ENCODE measurements around the gene CENPK.

CENPK gene

GRCh38 chr5:65525726-65526125, 37.2 kb downstream of the CENPK start:
- TF ChIP-seq USF1 (IDR thresholded peaks at IDR 0.05) (no peak), CREB1 (IDR thresholded peaks at IDR 0.05; ENCODE audit: low read depth) (no peak), REST (IDR thresholded peaks at IDR 0.05; ENCODE audit: low read depth) (no peak), CEBPB (IDR thresholded peaks at IDR 0.05) (no peak), ZBTB7A (IDR thresholded peaks at IDR 0.05; ENCODE audit: low read depth) (no peak), TCF12 (IDR thresholded peaks at IDR 0.05; ENCODE audit: low read depth) (no peak), FOXM1 (IDR thresholded peaks at IDR 0.05; ENCODE audit: borderline replicate concordance, low read depth) (no peak), EGR1 (IDR thresholded peaks at IDR 0.05) (no peak), NFIC (IDR thresholded peaks at IDR 0.05) (no peak)
- TF ChIP-seq, protein P1, sequence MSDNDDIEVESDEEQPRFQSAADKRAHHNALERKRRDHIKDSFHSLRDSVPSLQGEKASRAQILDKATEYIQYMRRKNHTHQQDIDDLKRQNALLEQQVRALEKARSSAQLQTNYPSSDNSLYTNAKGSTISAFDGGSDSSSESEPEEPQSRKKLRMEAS (IDR thresholded peaks at IDR 0.05) = no peak

DNA sequence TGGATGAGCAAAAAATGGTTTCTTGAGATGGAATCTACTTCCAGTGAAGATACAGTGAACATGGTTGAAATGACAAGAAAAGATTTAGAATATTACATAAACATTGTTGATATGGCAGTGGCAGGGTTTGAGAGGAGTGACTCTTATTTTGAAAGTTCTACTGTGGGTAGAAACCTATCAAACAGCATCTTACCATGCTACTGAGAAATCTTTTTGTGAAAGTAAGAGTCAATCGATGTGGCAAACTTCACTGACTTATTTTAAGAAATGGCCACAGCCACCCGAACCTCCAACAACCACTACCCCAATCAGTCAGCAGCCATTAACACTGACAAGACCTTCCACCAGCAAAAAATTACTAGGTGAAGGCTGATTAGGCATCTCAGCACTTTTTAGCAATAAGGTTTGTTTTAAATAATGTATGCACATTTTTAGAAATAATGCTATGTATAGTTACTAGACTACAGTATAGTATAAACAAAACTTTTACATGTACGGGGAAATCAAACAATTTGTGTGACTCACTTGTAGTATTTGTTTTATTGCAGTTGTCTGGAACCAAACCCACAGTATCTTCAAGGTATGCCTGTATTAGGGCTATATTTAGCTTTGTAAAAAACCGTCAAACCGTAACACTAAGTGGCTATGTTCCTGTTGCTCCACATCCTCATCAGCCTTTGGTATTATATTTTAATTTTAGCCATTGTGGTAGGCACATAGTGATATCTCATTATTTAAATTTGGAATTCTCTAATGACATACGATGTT, 50.6 kb downstream of the CENPK start:
- TF ChIP-seq REST (IDR thresholded peaks at IDR 0.05; ENCODE audit: low read depth) = no peak
- TF ChIP-seq NFIC (IDR thresholded peaks at IDR 0.05) = no peak
- peak; percentile 18; the same call in 1 of the 2 replicates for TF ChIP-seq EP300 (IDR thresholded peaks at IDR 0.05; ENCODE audit: borderline replicate concordance)
- TF ChIP-seq TCF12 (IDR thresholded peaks at IDR 0.05; ENCODE audit: low read depth) = no peak
- no peak for TF ChIP-seq FOXM1 (IDR thresholded peaks at IDR 0.05; ENCODE audit: borderline replicate concordance, low read depth)
- no peak for TF ChIP-seq TAF1 (IDR thresholded peaks at IDR 0.05; ENCODE audit: low read depth)
- TF ChIP-seq ZBTB7A (IDR thresholded peaks at IDR 0.05; ENCODE audit: low read depth) = no peak
- peak; percentile 18; the same call in 1 of the 2 replicates for TF ChIP-seq TEAD4 (IDR thresholded peaks at IDR 0.05)
- no peak for TF ChIP-seq CEBPB (IDR thresholded peaks at IDR 0.05)
- no peak for TF ChIP-seq YY1 (IDR thresholded peaks at IDR 0.05; ENCODE audit: low read depth)
- TF ChIP-seq, protein P1 (IDR thresholded peaks at IDR 0.05) = no peak

DNA sequence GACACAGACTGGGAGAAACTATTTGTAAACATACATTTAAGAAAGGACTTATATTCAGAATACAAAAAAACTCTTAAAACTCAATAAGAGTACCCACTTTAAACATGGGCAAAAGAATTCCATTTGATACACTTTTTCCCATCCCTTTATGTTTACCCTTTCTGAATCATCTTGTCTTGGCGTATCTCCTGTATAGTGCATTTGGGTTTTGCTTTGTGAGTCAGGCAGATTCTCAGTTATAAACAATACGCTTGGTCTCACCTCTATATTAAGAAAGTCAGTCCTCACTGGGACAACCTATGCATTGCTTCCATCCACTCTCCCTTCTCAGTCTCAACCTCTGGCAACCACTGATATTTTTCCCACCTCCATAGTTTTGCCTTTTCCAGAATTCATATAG, 54.0 kb downstream of the CENPK start:
- TF ChIP-seq CEBPB (IDR thresholded peaks at IDR 0.05) (no peak), ZBTB7A (IDR thresholded peaks at IDR 0.05; ENCODE audit: low read depth) (no peak), CREB1 (IDR thresholded peaks at IDR 0.05; ENCODE audit: low read depth) (no peak), RAD21 (IDR thresholded peaks at IDR 0.05; ENCODE audit: low read depth) (no peak)
- TF ChIP-seq, protein P1 (IDR thresholded peaks at IDR 0.05) = no peak

GRCh38 chr5:65506961-65507360, 56.0 kb downstream of the CENPK start:
- no peak for TF ChIP-seq RAD21 (IDR thresholded peaks at IDR 0.05; ENCODE audit: low read depth)

GRCh38 chr5:65489119-65489518, 73.8 kb downstream of the CENPK start:
- TF ChIP-seq YY1 (IDR thresholded peaks at IDR 0.05; ENCODE audit: low read depth) (no peak), RAD21 (IDR thresholded peaks at IDR 0.05; ENCODE audit: low read depth) (no peak), CEBPB (IDR thresholded peaks at IDR 0.05) (no peak), ZBTB7A (IDR thresholded peaks at IDR 0.05; ENCODE audit: low read depth) (no peak), EP300 (IDR thresholded peaks at IDR 0.05; ENCODE audit: borderline replicate concordance) (no peak), EGR1 (IDR thresholded peaks at IDR 0.05) (no peak), TEAD4 (IDR thresholded peaks at IDR 0.05) (no peak), USF1 (IDR thresholded peaks at IDR 0.05) (no peak), NFIC (IDR thresholded peaks at IDR 0.05) (no peak), FOXM1 (IDR thresholded peaks at IDR 0.05; ENCODE audit: borderline replicate concordance, low read depth) (no peak), REST (IDR thresholded peaks at IDR 0.05; ENCODE audit: low read depth) (no peak), TAF1 (IDR thresholded peaks at IDR 0.05; ENCODE audit: low read depth) (no peak), CREB1 (IDR thresholded peaks at IDR 0.05; ENCODE audit: low read depth) (no peak)
- TF ChIP-seq, protein P1 (IDR thresholded peaks at IDR 0.05) = no peak

Data from Ishikawa (cell line).